Astrocyte (in vitro differentiated cells and primary cell): ENCODE measurements around the gene STRADA.

Experiments
- CTCF ChIP-seq: IDR thresholded peaks from 2 replicates; pipeline ENCODE4 v1.5.1; 2011; ENCODE audit warnings: low read depth, mild to moderate bottlenecking, inconsistent platforms, low read length, moderate library complexity; ENCODE audit not compliant: insufficient read depth
- EZH2 ChIP-seq: IDR thresholded peaks from 2 replicates; pipeline ENCODE4 v1.6.1; 2012; ENCODE audit warnings: mild to moderate bottlenecking, low read length, inconsistent platforms; ENCODE audit not compliant: insufficient read depth

GRCh38 chr17:63780928-63781327 lies 39.3 kb upstream of the STRADA start:
- no peak for TF ChIP-seq CTCF
- no peak for TF ChIP-seq EZH2
